Activated naive CD4-positive, alpha-beta T cell treated with anti-CD3 and anti-CD28 coated beads, Interleukin-2, amount 50 U/mL, for 16 hours (primary cell): ENCODE data around the gene JTB.

Source experiments
- DNase-seq: peaks from one replicate; pipeline ENCODE4 v3.0.0-alpha.2; 2020

Gene JTB

DNA sequence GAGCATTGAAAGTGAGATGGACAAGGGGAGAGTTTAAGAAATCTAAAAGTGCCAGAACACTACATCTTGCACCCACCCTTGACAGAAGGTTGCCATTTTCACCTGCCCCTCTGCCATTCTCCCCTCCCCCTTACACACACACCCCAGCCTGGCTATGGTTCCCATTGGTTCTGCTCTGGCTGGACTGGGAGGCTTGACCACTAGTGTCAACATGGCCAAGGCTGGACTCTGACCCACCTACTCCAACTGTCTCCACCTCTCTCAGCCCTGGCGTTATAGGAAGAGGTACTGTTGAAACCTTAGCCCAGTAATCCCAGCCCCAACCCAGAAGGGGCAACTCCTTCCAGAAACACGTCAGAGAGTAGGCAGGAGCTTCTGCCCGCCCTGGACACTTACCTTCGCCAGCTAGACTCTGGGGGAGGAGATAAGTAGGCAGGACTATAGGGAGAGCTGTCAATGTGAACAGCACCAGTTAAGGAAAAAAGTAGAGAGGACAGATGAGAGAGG is 23.6 kb downstream of the JTB start:
- no peak for DNase-seq

DNA sequence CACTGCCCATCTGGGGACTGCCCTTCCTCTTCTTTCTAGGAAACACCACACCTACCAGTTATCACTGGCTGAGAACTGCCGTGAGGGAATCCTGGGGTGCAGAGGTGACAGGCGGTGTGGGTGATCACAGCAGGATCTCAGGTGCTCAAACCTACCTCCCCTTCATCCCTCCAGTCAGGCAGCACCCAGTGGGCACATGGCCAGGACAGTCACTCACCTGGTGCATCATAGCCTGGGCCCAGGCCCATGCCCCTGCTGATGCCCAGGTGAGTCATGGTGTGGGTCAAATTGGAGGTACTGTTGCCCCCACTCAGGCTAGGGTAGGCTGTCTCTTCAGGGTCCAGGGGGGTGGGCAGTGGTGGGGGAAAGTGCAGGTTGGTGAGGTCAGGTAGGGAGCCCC is 25.7 kb downstream of the JTB start:
- no peak for DNase-seq

DNA sequence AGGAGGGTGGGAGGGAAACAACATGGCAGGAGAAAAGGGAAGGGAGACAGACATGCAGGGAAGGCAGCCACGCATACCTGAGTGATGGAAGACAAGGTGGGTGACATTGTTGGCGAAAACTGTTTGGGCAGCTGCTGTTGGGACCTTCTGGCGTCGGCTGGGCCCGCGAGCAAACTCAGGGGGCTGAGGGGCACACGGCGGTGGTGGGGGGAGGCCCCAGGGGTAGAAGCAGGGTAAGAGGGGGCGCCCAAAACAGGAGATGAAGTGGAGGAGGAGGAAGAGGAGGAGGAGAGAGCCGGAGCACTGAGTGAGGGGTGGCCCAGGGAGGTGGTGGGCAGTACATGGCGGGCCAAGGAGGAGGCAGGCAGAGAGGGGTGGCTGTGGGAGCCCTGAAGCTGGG is 26.3 kb downstream of the JTB start:
- no peak for DNase-seq

DNA sequence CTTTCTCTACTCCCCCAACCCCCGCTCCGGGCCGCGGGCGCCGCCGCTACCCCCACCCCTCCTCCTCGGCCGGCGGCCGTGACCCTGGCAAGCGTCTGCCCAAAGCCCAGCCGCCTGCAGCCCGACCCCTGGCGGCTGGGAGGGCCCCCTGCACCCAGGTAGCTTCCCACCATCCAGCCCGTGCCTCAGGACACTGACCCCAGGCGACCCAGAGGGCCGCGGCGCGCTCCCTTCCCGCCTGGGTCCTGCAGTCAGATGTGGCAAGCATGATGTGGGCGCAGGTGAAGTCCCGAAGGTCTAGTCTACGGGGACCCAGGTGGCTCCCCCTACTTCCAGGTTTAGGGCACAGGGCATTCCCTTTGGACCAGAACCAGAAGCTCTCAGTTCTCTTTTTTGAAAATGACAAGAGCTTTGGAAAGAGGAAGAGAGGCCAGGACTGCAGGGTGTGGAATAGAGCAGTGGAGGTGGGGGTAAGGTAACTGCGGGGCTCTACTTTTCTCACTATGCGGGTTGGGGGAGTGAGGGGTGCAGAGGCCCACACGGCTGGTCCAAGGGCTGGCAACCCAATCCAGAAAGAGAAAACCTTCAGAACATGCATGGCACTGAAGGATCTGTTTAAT is 30.7 kb downstream of the JTB start, which contains the start of gene DENND4B:
Gene DENND4B (minus strand): TSS at position 97 of the 620 bp plus-strand sequence. CDS start 2,344 bp downstream, outside the sequence.
- peak; percentile 76 for DNase-seq

DNA sequence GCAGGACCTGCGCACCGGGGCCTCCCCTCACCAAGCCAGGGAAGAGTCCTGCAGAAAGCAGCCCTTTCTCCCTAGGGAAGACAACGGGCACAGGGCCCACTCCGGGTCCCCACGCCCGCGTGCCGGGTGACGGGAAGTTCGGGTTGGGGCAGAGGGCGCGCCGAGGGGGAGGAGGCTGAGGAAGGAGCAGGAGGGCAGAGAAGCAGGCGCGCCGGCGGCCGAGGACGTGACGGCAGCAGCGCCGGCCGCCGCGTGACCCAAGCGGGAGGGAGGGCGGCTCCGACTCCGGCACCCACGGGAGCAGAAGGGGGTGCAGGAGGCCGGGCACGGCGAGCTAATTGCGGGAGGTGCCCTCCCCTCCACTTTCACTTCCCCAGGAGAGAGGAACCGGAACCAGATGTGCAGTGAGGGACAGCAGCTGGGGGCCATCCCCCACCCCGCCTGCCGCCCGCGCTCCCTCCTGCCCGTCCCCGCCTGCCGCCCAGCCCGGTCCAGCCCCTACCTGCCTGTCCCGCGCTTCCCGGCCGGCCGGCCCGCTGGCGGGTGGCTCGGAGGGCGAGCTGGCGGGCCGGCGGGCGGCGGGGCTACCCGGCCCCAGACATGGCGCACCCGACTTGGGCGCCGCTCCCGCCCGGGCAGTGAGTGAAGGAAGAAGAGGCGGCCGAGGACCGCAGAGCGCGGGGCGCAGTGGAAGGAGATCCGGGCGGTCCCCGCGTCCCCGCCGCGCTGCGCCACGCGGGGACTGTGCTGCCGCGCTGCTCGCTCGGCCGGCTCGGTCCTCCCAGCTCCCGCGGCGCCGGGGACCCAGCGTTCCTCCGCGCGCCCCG is 31.5 kb downstream of the JTB start:
- peak; percentile 59 for DNase-seq

DNA sequence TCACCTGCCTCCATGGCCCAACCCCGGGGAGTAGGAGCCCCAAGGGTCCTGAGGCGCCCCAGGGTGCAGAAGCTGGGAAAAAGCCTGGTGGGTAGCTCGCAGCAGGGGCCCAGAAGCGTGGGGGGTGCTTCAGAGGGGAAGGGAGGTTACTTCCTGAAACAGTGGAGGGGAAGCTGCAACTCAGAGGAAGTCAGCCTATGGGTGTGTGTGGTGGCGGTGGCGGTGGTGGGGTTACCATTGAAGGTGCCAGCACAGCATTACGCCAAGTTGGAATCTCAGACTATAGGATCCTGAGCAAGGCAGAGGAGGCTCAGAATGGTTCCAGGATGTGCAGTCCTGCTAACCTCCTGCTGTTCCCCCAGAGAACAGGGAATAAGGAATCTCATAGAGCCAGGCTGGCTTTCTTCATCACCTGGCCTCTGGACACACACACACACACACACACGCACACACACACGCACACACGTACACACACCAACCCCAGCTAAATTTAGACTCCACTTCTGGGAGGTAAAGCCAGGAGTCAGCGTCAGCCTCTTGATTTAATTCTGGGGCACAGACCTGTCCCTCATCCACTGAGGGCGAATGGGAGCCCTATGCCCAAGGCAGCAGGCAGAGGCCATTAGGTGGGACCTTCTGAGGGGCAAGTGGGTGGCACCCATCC is 32.2 kb downstream of the JTB start:
- peak; percentile 66 for DNase-seq

DNA sequence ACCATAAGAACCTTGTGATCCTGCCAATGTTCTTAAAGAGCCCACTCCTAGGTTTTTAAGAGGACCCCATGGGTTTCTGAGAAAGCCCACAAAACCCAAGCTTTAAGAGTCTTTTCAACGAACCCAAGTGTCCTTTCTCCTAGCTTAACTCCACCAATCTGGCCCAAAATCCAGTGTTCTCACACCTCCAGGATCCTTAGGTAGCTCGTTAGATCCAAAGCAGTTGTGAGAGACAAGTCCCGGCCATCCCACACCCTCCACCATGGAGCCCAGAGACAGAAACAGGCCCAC is 32.7 kb downstream of the JTB start:
- no peak for DNase-seq

DNA sequence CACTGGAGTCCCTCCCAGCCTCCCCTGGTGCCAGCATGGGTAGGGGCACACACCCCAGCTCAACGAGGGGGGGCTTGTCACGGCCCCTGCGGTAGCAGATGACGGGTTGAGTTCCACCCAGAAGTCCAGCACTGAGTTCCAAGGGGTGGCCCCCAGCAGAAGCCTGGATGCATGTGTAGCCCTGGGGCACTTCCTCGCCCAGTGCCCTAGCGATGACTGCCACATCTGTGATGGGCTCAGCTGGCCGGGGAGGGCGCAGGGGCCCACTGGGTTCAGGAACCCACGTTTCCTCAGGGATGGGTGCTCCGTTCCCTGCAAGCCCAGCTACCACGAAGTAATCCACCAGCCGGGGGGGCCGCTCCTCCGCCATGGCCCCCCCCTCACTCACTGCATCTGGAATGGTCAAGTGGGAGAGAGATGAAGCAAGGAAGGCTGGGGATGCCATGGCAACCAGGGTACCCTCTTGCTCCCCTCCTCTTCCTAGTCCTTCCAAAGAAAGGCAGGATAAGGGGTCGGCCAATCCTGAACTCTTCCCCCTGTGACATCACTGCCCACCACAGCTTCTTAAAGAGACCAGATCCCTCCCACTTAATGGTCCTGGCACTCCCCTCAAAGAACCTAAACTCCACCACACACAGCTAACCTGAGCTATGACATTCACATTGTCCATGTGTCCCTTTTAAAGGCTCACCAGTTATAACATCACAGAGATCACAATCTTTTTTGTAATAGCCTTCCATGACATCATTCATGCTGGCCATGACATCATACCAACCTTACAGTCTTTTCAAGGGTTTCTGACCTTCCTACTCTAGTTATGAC is 33.3 kb downstream of the JTB start:
- no peak for DNase-seq

DNA sequence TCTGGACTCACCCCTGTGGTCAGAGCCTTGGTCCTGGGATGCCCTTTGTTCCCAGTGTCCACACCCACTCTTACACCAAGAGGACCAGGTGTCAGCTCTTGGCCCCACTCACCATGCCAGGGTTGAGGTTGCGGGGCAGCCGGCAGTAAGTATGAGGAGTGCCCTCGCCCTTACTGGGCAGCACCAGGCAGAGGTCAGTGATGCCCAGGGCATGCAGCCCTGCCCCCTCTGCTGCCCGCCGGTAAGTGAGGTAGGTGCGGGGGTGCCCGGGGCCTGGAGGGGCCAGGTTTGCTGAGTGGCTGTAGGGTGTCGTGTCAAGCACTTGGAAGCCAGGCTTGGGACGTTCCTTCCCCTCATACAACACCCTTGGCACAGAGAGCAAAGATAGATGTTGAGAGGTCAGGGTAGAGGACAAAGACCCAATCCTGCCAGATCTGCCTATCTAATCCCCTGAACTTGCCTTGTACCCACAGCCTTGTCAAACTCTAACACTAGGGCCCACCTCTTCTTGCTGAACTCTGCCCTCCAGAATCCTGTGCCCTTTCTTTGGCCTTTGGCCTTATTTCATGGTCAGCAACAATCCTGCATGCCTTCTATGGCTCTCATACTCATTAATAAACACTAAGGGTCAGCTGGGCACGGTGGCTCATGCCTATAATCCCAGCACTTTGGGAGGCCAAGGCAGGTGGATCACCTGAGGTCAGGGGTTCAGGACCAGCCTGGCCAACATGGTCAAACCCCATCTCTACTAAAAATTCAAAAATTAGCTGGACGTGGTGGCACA is 34.5 kb downstream of the JTB start:
- DNase-seq, result no peak

DNA sequence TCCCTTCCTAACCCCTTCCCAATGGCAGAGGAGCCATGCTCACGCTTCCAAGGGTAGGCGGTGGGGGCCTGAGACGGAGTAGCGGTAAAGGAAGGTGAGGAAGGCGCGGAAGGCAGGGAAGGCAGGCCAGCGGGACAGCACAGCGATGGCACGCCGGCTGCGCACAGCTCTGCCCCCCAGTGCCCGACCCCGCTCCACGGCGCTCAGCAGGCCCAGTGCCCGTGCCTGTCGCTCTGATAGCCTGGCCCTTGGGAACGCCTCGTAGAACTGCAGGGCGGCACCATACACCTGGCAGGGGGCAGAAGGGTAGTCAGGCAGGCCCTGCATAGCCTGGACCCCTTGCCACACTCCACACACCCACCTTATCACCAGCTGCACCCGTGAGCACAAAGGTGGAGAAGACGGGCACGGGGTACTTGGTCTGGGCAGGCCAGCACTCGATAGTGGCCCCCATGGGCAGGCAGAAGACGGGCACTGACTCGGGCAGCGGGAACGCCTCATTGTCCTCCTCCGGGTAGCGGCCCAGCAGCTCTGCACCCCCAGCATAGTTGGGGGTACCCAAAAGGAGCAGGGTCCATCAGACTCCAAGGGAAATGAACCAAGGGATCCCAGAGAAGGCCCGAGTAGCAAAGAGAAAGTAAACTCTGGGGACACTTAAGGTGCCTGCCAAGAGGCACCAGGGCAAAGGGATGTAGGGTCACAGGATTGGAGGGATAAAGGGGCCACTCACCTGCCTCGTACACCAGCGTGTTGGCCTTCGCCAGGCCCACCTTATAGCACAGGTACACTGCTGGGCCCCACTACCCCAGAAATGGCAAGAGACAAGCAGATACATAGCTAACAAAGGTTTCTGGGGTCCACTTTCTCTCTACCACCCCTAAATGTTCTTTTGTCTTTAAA is 35.4 kb downstream of the JTB start:
- no peak for DNase-seq

DNA sequence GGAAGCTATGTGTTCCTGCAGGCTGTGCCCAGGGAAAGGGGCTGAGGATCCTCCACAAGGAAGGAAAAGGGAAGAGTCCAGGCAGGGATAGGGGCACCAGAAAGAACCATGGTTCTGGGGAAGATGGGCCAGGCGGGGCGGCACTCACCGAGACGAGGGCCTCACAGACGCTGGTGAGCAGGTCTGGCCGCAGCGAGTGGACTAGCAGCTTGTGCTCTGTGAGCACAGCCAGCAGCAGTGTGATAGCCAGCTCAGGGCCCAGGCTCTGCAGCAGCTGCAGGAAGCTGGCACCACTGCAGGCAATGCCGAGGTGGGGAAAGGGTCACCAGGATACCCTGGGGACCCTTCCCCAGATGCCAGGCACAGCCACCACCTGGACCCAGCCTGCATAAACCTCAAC is 36.7 kb downstream of the JTB start:
- no peak for DNase-seq

DNA sequence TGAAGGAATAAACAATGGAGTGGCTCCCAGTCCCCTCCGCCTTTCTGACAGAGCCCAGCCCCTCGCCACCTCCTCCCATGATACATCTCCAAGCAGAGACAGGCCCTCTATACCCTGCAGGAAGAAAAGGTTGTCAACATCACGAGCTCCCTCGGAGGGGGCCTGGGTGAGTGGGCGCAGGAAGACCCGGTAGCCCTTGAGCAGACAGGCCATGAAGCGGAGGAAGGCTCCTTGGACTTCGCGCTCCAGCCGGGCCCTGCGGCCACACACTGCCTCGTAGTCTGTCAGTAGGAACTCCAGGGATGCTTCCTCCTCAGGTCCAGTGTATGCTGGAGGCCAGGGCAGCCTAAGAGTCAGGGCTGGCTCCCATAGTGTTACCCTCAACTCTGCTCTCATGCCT is 38.0 kb downstream of the JTB start:
- no peak for DNase-seq

DNA sequence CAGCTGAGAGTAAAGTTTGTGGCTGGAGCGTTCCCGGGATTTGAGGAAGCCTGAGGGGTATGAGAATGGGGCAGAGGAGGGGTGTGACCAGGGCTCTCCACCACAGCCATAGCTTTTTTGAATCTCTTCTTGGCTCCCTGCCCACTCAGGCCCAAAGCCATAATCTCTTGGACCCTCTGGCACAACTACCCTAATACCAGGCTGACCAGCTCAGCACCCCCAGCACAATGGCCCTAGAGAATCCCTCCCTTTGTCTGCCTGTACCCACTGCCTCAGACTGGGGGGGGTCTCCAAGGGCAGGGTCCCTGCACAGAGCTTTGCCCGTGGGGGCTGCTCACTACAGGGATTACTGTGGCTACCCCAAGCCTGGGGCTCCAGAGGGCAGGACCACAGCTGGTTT is 38.5 kb downstream of the JTB start:
- DNase-seq, result no peak

DNA sequence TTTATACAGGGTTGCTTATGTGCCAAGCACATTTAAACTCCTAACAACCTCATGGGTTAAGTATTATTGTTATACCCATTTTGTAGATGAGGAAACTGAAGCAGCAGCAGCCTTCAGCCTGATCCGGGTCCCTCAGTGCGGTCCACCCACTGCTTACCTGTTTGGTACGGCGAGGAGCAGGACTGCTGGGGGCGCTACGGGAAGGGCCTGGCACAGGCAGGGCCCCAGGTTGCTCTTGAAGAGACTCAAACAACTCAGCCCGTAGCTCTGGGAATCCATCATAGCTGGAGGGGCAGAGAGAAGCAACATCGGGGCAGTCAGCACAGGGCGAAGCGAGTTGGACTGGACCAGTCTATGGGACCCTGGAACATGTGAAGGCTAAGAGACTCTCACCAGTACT is 40.1 kb downstream of the JTB start:
- no peak for DNase-seq

DNA sequence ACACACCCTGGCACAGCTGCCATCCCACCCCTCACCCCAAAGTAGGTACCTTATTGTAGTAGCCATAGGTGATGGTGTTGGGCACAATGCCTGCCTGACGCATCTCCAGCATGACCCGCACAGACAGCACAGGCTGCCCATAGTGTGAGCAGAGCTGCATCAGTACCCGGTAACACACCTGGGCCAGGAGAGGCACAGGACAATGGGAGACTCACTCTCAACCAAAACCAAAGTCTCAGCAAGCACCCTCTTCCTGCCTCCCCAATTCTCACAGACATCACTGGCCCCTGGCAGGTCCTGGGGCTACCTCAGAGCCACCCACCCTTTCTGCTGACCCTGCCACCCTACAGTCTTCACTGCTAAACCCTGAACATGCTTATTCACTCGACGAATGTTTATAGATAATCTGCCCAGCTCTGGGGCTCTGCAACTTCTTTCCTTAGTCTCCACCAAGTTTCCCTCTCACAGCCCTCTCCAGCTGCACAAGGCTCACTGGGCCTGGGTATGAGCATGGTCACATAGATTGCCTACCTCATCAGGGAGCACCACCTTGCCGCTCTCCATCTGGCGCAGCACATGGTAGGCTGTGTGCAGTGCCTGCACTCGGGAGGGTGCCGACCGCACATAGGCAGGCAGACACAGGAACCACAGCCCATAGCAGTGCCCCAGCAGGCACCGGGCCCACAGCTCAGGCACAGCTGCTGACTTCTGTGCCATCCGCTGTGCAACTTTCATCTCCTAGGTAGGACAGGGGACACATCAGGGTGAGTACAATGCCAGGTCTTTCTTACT is 41.3 kb downstream of the JTB start:
- no peak for DNase-seq

DNA sequence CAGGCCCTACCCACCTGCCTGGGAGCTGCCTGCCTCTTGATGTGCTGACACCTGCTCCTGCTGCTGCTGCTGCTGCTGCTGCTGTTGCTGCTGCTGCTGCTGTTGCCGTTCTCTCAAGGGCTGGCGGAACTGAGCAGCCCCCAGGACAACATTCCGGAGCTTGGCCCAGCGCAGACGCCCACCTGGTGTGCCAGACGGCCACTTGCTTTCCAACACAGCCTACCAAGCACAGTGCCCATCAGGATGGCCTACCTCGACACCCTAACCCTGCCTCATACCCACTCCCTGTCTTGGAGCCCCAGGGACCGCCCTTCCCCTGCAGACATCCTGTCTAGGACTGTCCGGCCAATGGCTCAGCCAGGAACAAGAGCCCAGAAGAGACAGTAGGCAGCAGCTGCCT is 42.7 kb downstream of the JTB start:
- no peak for DNase-seq

DNA sequence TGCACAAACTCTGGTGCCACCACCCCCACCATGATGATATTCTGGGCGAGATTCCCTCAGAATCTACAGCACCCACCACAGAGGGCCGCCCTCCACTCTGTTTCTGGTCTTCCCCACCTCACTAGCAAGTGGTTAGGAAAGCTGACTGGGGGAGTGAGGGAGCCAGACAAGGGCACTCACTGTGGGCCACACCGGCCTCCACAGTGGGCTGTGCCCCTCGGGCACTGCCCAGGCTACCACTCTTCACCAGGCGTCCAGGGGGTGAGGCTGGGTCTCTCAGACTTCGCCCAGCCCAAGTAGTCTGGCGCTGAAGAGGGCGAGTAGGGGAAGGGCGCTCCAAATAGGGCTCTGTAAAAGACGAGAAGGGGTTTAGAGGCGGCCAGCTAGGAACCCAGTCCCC is 43.5 kb downstream of the JTB start:
- DNase-seq, result no peak

DNA sequence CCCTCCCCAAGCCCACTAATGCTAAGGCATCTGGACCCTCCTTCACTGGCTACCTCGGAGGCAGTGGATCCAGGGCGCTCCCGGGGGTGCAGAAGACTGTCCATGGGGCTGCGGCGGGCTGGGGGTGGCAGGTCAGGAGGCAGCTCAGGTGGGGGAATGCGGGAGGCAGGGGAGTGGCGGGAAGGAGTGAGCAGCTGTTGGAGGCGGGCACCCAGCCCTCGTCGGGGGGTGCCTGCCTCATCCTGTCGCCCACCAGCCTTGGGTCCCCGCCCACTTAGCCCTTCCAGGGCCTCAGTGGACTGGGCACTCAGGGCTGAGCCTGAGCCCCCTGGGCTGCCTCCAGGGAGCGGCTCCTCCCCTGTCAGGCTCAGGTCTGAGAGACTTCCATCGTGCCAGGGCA is 44.0 kb downstream of the JTB start:
- DNase-seq, result no peak

DNA sequence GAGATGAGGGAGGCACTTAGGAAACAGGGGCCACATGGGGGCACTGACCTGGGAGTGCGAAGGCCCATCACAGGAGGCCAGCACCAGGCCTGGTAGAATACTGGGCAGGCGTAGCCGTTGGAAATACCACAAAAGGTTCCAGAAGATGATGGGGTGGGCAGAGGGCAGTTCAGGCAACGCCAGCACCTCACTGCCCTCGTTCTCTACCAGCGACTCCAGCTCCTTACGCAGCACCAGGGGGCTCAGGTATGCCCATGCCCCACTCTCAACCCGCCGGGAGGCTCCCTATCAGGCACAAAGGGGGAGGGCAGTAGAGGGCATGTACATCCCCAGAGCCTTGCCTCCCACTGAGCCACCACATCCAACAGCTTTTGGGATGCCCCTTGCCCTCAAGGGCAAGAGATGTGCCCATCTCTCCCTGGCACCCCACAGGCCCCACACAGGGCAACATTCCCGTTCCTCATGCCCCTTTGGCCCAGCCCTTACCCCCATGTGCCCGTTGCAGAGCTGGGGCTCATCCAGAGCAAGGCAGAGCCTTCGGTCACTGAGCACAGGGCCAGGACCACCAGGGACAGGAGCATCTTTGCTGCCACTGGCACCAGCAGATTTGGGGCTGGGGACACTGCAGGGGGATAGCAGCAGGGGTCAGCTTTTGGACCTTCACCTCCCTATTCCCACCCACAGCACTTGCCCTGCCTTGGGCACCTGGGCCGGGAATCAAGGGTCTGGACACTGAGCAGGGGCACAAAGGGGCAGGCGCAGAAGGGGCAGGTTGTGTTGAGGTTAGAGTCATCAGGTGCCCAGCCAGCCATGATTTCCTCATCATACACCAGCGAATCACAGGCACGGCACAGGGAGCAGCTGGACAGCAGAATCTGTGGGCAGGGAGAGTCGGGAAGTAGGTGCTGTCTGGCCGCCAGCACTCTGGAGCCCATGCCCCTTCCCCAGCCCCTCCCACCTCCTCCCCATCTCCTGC is 45.0 kb downstream of the JTB start:
- DNase-seq, result no peak
